Common myeloid progenitor, CD34-positive (primary cell): ENCODE measurements around the gene HIP1.
"Not testable (repeated sequence)": the region's sequence is repeated elsewhere in the genome, so short reads cannot be mapped to it uniquely, and the experiment has no call there.

Source experiments
- CTCF ChIA-PET: fragments of 350-600 bp; sonication (Branson Sonifier 250); formaldehyde crosslinking; loops from one replicate; lab custom pipeline; 2021; ENCODE audit warnings: antibody characterized with exemption; lab: Charles Lee
- POLR2A ChIA-PET: fragments of 350-600 bp; sonication (Branson Sonifier 250); formaldehyde crosslinking; loops from one replicate; lab custom pipeline; 2021; ENCODE audit warnings: antibody characterized with exemption; lab: Charles Lee
- DNase-seq, 3 donors: peaks; one replicate each; pipeline versions ENCODE4 v3.0.0 to v3.0.0-alpha.2; 2013
- H3K27ac ChIP-seq, 2 experiments: 1 replicate in 1 of 2; 2 replicates in 1 of 2; pipeline ENCODE4 v1.7.0; 2013; ENCODE audit warnings: inconsistent platforms in 2 of 2, low read length in 2 of 2, mild to moderate bottlenecking in 2 of 2, low read depth in 1 of 2, moderate library complexity in 1 of 2; ENCODE audit not compliant: severe bottlenecking in 2 of 2, insufficient read depth in 1 of 2, poor library complexity in 1 of 2
- H3K27me3 ChIP-seq, 5 experiments: replicated peaks in 2 of 5; 1 replicate in 3 of 5; 2 replicates in 2 of 5; pipeline versions ENCODE4 v1.6.1 to v1.7.0; 2013; ENCODE audit warnings: low read length in 4 of 5, mild to moderate bottlenecking in 2 of 5, moderate library complexity in 2 of 5, inconsistent platforms in 1 of 5; ENCODE audit not compliant: insufficient read depth in 5 of 5, control insufficient read depth in 4 of 5
- H3K36me3 ChIP-seq, 4 experiments: 1 replicate in 2 of 4; 2 replicates in 2 of 4; pipeline versions ENCODE4 v1.6.1 to v1.7.0; 2013; ENCODE audit warnings: low read length in 3 of 4, control low read depth in 1 of 4, mild to moderate bottlenecking in 1 of 4; ENCODE audit not compliant: control insufficient read depth in 4 of 4, insufficient read depth in 4 of 4
- H3K4me1 ChIP-seq, 4 experiments: 1 replicate in 3 of 4; 2 replicates in 1 of 4; pipeline versions ENCODE4 v1.6.1 to v1.7.1; 2013; ENCODE audit warnings: low read length in 3 of 4, mild to moderate bottlenecking in 3 of 4, control low read depth in 1 of 4, inconsistent platforms in 1 of 4, moderate library complexity in 1 of 4; ENCODE audit not compliant: control insufficient read depth in 4 of 4, insufficient read depth in 4 of 4; ENCODE audit errors: control extremely low read depth in 1 of 4
- H3K4me3 ChIP-seq, 7 experiments: 1 replicate in 4 of 7; 2 replicates in 3 of 7; pipeline versions ENCODE4 v1.5.1 to v1.7.0; 2013; ENCODE audit warnings: mild to moderate bottlenecking in 7 of 7, low read length in 6 of 7, moderate library complexity in 6 of 7, inconsistent platforms in 2 of 7, low read depth in 2 of 7, control low read depth in 1 of 7; ENCODE audit not compliant: insufficient read depth in 4 of 7, control insufficient read depth in 1 of 7; ENCODE audit errors: extremely low read depth in 1 of 7
- H3K9me3 ChIP-seq, 5 experiments: 1 replicate in 4 of 5; 2 replicates in 1 of 5; pipeline versions ENCODE4 v1.6.1 to v1.7.1; 2013; ENCODE audit warnings: low read length in 4 of 5, mild to moderate bottlenecking in 2 of 5, inconsistent platforms in 1 of 5, low read depth in 1 of 5, moderate library complexity in 1 of 5; ENCODE audit not compliant: control insufficient read depth in 4 of 5, insufficient read depth in 2 of 5; ENCODE audit errors: control extremely low read depth in 1 of 5
- WGBS: methylation state at CpG from one replicate; pipeline ENCODE4 v1.1.5; 2013; ENCODE audit not compliant: insufficient coverage; 5-methylcytosine and 5-hydroxymethylcytosine counted together

The HIP1 gene

DNA sequence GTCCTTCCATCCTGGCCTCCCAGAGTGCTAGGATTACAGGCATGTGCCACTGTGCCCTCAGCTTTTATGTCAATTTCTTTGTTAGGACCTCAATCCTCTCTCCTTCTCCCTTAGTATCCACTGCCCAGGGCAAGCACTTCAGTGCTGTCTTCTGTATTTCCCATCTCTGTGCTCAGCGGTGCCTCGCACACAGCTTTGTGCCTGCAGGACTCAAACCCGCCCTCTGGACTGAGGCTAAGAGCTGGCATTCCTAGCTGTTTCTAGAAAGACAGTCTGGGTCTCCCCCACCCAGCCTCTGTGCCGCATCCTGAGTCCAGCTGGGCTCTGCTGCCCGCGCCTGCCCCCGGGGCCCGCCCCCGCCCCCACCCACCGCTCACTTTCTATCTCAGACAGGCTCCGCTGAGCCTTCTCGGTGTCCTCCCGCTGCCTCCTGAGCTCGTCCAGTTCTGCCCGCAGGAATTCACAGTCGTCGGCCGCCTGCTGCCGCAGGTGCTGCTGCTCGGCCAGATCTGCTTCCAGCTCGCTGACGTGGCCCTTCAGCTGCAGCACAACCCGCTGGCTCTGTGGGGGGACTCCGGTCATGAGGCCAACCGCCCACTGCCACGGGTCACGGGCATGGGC lies 179.3 kb downstream of the HIP1 start:
- Histone ChIP-seq H3K27me3 (no peaks in the 10 kb centered on the region), H3K9me3 (peaks cover 0 to 11% (median 2%) of the 10 kb centered on the region in 5 experiments), H3K4me1 (peaks cover 0 to 5% (median 2%) of the 10 kb centered on the region in 4 experiments), H3K27ac (no peak overlapping the region), H3K4me3 (no peak overlapping the region), H3K36me3 (peaks cover 8 to 64% (median 49%) of the 10 kb centered on the region in 4 experiments)
- no peak for DNase-seq
- ChIA-PET CTCF (no interaction called here), POLR2A (interaction anchor here (0.5 kb wide), 1 partner anchor 795 kb away, joined by 3 read pairs; no protein-coding TSS in a partner anchor)
- 97% methylated on average over 27 of the region's 27 CpGs for WGBS

DNA sequence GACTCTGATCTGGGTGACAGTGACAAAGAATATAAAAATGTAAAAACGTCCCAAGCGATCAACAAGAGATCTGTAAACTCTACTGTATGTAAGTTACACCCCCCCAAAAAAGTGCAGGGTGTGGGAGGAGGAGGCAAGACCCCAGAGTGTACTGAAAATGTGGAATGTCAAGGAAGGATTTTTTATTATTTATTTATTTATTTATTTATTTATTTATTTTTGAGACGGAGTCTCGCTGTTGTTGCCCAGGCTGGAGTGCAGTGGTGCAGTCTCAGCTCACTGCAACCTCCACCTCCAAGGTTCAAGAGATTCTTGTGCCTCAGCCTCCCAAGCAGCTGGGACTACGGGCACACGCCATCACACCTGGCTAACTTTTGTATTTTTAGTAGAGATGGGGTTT lies 181.9 kb downstream of the HIP1 start:
- DNase-seq, H3K4me1 ChIP-seq, H3K27ac ChIP-seq, H3K4me3 ChIP-seq, H3K27me3 ChIP-seq, H3K9me3 ChIP-seq, POLR2A ChIA-PET: not testable (repeated sequence)
- peaks cover 7 to 66% (median 47%) of the 10 kb centered on the region in 4 experiments for H3K36me3 ChIP-seq
- CTCF ChIA-PET: interaction anchor here (0.7 kb wide), 1 partner anchor 69 kb away, joined by 3 read pairs; no protein-coding TSS in a partner anchor
- WGBS: 100% methylated on average over 2 of the region's 6 CpGs

DNA sequence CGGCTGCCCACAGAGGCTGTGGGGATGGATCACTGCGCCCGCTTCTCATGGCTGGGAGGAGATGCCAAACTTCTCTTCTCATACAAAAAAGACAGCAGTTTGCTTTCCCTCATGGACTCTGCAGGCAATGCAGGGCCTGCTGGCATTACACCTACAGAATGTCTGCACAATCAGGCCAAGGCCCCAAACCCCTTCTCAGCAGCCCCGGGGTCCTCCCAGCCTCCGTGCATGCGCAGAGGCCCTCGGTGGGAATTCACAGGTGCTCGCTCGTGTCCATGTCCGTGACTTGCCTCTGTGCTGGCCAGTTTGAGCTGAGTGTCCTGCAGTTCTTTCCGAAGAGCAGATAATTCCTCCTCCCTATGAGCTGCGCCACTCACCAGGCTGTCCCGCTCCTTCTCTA lies 183.0 kb downstream of the HIP1 start:
- H3K36me3 ChIP-seq: peaks cover 8 to 56% (median 42%) of the 10 kb centered on the region in 4 experiments
- 96% methylated on average over 13 of the region's 13 CpGs for WGBS
- POLR2A ChIA-PET: no interaction called here

DNA sequence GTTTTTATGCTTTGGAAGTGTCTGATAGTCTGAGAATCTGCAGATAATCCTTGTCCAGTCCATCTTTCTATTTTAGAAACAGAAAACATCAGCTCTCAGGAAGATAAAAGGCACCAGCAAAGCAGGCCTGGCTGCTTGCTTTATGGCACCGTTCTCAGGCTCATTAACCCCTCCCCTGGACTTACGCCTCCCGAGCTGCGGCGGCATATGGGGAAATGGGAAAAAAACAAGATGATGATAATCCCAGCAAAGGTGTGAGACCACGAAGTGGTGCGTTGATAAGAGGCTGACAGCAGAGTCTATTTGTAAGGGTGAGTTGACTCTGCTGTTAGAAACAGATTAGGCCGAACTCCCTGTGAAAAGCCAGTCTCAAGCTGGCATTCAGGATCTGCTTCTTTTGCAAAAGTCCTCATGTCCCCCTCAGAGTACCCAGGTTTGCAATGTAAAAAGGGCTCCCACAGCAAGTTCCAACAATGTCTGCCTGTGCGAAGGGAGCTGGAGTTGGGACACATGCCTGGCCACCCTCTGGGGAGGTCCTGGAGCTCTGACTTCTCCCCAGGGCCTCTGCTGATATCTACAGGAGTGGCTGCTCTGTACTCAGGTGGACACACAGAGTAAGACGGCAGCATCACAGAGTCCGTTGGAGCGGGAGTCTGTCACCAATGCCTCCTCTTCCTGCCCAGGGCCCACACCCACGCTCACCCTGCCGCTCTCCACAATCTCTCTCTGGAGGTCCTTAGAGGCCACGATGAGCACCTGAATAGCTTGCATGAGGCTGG lies 192.3 kb downstream of the HIP1 start:
- Histone ChIP-seq H3K27ac (no peak overlapping the region), H3K27me3 (no peaks in the 10 kb centered on the region), H3K9me3 (no peaks in the 10 kb centered on the region), H3K36me3 (peaks cover 18 to 52% (median 32%) of the 10 kb centered on the region in 4 experiments), H3K4me1 (no peaks in the 10 kb centered on the region), H3K4me3 (no peak overlapping the region)
- CTCF ChIA-PET: interaction anchor here (0.5 kb wide), 1 partner anchor 14 kb away, joined by 3 read pairs; no protein-coding TSS in a partner anchor
- DNase-seq: no peak
- POLR2A ChIA-PET: no interaction called here
- 97% methylated on average over 15 of the region's 15 CpGs for WGBS

More for the DNA sequence above, 183.0 kb downstream of the HIP1 start:
- CTCF ChIA-PET: no interaction called here
- no peak for DNase-seq
- Histone ChIP-seq H3K4me3 (no peak overlapping the region), H3K27me3 (no peaks in the 10 kb centered on the region), H3K4me1 (no peaks in the 10 kb centered on the region), H3K9me3 (no peaks in the 10 kb centered on the region), H3K27ac (no peak overlapping the region)

DNA sequence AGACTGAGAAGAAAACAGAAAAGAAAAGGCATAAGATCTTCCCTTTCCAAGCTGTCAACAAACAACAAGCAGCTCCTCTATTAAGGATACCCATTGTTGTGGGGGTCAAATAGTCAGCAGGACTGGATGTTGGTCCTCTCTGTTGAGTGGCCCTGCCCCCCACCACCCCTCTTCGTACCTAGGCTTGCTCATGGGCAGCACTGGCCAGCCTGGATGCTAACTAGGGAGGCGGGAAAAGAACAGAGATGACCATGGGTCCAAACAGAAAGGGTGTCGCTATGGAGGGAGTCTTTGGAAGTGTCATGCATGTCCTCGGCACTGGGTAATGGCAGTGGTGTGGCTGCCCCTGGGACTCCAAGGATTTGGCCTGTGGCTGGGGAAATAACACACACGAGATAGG lies 201.0 kb downstream of the HIP1 start:
- 92% methylated on average over 3 of the region's 5 CpGs for WGBS
- DNase-seq: no peak
- Histone ChIP-seq H3K4me3 (no peak overlapping the region), H3K4me1 (peaks cover 5 to 10% (median 8%) of the 10 kb centered on the region in 4 experiments), H3K36me3 (peaks cover 12 to 46% (median 37%) of the 10 kb centered on the region in 4 experiments), H3K27me3 (no peaks in the 10 kb centered on the region), H3K27ac (no peak overlapping the region), H3K9me3 (no peaks in the 10 kb centered on the region)
- ChIA-PET POLR2A (no interaction called here), CTCF (no interaction called here)

DNA sequence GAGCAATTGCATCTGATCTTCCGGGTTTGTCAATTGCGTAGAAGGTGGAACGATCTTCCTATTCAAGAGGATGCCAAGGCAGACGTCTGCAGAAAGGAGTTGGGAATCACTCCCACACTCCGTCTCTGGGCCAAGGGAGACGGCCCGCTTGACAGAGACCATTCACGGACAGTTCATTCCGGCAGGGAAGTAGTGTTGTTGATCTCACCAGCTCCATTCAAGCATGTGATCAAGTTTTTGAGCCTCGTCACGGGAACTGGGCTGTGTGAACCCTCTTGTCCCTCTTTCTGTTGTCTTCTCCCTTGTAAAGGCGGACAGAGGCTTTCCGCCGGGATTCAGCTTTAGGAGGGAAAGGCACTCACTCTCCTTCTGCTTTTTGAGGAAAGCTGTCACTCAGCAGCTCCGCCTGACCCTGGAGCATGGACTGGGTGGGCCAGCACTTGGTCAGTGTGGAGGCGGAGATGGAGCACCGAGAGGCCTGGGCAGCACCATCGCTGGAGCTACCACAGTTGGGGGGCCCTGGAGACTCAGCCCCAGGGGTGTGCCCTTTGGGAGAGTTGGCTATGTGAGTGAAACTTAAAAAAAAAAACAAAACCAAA lies 201.7 kb downstream of the HIP1 start:
- Histone ChIP-seq H3K4me3 (no peak overlapping the region), H3K27ac (no peak overlapping the region), H3K9me3 (no peaks in the 10 kb centered on the region), H3K36me3 (peaks cover 12 to 44% (median 36%) of the 10 kb centered on the region in 4 experiments), H3K27me3 (no peaks in the 10 kb centered on the region), H3K4me1 (peaks cover 5 to 10% (median 8%) of the 10 kb centered on the region in 4 experiments)
- DNase-seq: no peak
- POLR2A ChIA-PET: no interaction called here
- 93% methylated on average over 12 of the region's 18 CpGs for WGBS
- CTCF ChIA-PET: no interaction called here
